Measurements from ENCODE around the gene MUC5B.

DNA sequence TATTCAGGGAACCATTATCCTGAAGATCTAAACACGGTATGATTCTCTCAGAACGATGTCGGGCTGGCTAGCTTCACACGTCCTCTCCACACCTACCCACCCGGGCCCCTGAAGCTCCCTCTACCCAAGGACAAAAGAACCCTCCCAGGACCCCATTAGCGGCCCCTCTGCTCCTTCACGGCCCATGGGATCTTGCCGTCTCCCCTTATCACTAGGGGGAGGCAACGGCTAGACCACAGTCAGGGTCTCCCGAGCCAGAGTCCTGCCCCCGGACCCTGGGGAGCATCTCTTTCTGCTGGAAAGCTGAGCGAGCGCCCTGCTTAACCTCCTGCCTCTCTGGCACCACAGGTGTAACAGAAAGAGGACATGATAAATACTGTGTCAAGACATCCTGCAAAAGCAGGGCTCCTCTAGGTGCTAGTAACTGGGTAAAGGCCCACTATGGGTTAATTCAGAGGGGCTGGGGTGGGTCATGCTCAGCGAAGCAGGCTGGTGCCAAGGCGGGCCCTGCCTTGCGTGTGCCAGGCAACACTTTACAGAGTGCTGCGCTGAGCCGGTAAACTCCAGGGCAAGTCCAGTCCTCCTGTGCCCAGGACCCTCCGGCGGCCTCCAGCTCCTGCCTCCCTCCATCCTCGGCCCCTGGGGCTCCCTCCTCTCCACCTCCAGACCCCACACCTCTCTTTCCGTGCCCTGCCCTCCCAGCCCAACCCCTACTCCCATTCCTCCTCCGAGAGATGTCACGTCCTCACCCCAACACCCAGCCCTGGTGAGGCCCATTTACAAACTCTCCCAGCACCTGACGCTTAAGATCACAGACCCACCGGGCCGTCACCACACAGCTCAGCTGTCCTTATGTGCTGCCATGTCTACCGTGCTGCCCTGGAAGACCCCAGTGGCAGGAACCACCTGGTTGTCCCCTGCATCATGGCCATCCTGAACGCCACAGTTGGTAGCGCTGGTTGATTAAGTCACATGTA, 83.6 kb downstream of the MUC5B start:
- TF ChIP-seq TAF1 (IDR thresholded peaks at IDR 0.05; ENCODE audit: low read depth, low read length), result no peak
- no peak for TF ChIP-seq POLR2AphosphoS5 (IDR thresholded peaks at IDR 0.05; ENCODE audit: low read depth, low read length)
- TF ChIP-seq POLR2A (IDR thresholded peaks at IDR 0.05; ENCODE audit: low read depth, low read length), result no peak
- no peak for TF ChIP-seq PAX5 (IDR thresholded peaks at IDR 0.05; ENCODE audit: insufficient read depth, low read length, severe bottlenecking)
- no peak for TF ChIP-seq SPI1 (IDR thresholded peaks at IDR 0.05; ENCODE audit: low read depth, low read length)
